GM08714 (cell line): ENCODE results near the gene AAMP.

Experiments
- H3K4me3 ChIP-seq: fragments of 200-500 bp; sonication (Bioruptor generic); 2 replicates; pipeline ENCODE4 v1.5.1; 2014; ENCODE audit warnings: mild to moderate bottlenecking, low read length, inconsistent platforms
- ZNF274 ChIP-seq: IDR thresholded peaks from 2 replicates; pipeline ENCODE4 v1.6.1; 2012; ENCODE audit warnings: mild to moderate bottlenecking, low read depth, low read length

Gene AAMP

DNA sequence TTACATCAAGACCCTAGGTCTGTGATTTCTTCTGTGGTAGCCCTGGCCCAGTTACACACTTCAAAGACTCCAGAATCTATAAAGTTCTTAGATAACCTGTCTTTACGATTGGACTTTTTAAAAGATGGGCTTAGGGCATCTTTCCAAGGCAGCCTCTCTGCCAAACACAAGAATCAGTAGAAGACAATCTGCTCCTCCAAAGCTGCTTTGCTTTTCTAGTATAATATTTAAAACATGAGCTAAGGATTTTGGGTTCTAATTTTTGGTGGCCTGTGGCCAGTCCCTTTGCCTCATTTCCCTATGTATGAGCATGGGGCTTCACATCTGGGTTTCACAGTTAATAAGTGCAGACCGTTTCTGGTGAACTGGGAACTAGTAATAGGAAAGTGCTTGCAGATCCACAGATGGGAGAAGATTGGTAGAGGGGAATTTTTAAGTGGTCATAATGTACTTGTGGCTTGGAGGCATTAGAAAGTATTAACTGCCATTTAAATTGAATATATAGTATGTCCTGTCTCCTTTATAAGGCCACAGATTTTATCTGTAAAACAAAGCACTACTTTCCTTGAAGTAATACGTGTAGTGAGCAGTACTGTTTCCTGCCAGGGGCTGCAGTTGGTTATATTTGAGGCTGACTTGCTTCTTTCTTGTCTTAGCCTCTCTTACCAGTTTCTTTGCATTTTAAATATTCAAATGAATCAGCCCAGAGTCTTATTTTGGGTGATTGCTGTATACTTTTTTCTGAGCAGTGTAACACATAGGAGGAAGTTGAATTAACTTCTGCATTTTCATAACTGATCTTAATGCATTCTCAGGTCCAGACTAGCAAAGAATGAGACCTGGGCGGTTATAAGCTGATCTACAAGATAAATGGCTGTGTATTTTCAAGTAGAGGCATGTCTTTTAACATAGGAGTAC is 51.4 kb downstream of the AAMP start:
- TF ChIP-seq ZNF274, result no peak
- H3K4me3 ChIP-seq, result peak overlapping the region; percentile 97

DNA sequence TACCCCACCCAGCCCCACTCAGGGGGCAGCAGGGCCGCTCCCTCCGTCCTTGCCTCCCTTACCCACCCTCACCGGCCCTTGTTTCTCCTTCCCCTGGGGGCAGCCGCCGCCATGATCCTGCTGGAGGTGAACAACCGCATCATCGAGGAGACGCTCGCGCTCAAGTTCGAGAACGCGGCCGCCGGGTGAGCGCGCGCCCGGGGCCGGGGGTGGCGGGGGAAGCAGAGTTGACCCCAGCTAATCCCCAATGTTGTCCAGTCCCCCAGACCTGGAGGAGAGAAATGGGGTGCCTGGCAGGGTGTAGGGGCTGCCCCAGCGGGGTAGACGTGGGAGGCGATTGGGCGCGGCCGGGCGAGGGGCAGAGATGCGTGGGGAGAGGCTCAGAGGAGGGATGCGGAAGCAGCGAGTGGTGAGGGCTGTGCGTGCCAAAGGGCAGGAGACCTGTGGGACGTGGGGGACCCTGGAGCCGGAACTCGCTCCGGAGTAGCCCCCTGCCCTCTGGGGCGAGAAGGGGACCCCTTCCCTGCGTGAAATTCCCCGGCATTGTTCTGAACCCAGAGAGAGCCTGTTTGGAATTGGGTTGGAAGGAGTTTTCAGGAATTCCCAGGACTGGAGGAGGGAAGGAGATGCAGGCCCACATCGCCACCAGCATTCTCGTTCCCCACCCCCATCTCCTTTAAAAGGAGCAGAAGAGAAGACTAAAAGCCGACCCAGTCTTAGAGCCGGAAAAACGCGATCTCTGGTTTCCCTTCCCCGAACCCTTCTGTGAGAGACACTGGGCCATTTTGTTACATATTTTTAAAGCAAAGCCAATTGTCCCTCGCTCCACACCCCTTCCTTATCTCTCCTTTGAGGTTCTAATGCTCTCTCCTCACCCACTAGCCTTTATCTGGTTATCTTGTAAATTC is 52.3 kb downstream of the AAMP start:
- H3K4me3 ChIP-seq, result peak overlapping the region; percentile 97
- TF ChIP-seq ZNF274, result no peak

DNA sequence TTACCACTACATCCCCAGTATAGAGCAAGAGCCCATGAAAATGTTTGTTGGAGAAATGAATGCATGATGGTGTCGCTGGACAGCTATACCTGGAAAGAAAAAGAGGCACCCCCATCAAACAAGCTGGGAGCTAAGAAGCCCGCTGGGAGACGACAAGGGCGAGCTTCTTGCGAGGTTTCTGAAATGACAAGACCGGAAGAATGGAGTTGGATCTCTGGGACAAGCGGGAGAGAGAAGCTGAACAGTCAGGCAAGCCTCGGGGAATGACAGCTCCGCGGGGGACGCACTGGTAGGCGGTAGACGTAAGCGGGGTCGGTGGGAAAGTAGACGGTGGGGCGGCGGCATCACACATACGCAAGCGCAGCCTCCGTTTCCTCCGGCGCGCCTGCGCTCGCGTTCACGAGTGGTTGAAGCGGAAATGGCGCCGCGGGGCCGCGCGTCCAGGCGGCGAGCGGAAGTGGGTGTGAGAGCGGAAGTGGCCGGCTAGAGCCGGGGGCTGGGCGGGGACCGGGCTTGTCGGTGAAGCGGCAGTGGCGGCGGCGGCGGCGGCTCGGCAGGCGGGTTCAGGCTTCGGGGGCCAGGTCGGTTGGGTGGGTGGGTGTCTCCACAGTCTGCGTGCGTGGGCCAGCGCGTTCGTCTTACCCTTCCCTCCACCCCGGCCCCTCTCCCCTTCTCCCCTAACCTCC is 53.1 kb downstream of the AAMP start, which contains the start of gene ARPC2:
ARPC2 (plus strand) TSS at position 516 of the 686 bp plus-strand sequence. CDS start 282 bp downstream, outside the sequence.
- H3K4me3 ChIP-seq, result peak within 1 kb of the TSS; percentile 97
- no peak for TF ChIP-seq ZNF274

DNA sequence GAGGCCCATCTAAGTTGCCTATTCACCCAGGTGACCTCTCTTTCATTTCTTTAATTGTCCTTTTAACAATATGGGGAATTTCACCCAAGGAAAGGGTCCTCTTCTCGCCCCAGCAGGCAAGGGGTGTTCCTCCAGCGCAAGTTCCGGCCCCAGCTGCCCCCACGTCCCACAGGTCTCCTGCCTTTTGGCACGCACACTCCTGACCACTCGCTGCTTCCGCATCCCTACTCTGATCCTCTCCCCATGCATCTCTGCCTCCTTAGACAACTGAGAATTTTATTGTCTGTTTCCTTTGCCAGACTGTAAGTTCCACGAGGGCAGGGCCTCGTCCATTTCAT is 53.6 kb downstream of the AAMP start:
- H3K4me3 ChIP-seq, result peak overlapping the region; percentile 83
- no peak for TF ChIP-seq ZNF274
